ENCODE results near the gene PARD3. TPM values are rescaled to one million over a fixed set of nuclear protein-coding genes. Genes with fewer than 3 reads are reported as not detected.

The PARD3 gene
- total and polyA plus RNA-seq, 10 of the 15 experiments (the other 5 are each of a cell fraction or from before 2014, with no cell fraction given), result 2.6 to 43.1 (median 13.9) TPM

GRCh38 chr10:34109495-34109894, 705.6 kb downstream of the PARD3 start:
- Histone ChIP-seq H3K27me3 (replicated peaks in 1 of 2; ENCODE audit: control insufficient read depth in 2 of 2, insufficient read depth in 2 of 2, low read length in 1 of 2) (no peaks in the 10 kb centered on the region), H3K4me1 (ENCODE audit: control insufficient read depth, insufficient read depth, low read length) (no peaks in the 10 kb centered on the region), H4K20me1 (ENCODE audit: control insufficient read depth, insufficient read depth) (no peaks in the 10 kb centered on the region), H3K36me3 (ENCODE audit: control insufficient read depth in 2 of 2, insufficient read depth in 2 of 2, low read length in 1 of 2) (no peaks in the 10 kb centered on the region), H3K79me2 (ENCODE audit: control insufficient read depth, insufficient read depth, low read length) (no peaks in the 10 kb centered on the region), H3K9ac (ENCODE audit: control insufficient read depth, insufficient read depth, low read length) (no peak overlapping the region), H3K4me3 (no peak overlapping the region), H3K27ac (ENCODE audit: control insufficient read depth, insufficient read depth) (no peak overlapping the region), H3K9me3 (replicated peaks; ENCODE audit: control insufficient read depth, insufficient read depth, low read length) (no peaks in the 10 kb centered on the region; the same call in 2 of the 3 replicates), H3K4me2 (ENCODE audit: control insufficient read depth, insufficient read depth) (no peak overlapping the region), H2AFZ (ENCODE audit: control insufficient read depth, low read depth, low read length) (no peak overlapping the region)
- ChIA-PET SMC1A (ENCODE audit: uncharacterized antibody, unreplicated experiment) (interaction anchor here (1.2 to 2.2 kb wide), 2 partner anchors 12 to 17 kb away, joined by 5 to 6 read pairs; no protein-coding TSS in a partner anchor), CTCF (interaction anchor here (0.6 to 0.8 kb wide), 3 partner anchors 24 to 782 kb away, joined by 3 read pairs; no protein-coding TSS in a partner anchor), POLR2A (interaction anchor here (0.7 kb wide), 1 partner anchor 17 kb away, joined by 3 read pairs; no protein-coding TSS in a partner anchor), RAD21 (ENCODE audit: unreplicated experiment) (no interaction called here)
- FAIRE-seq (no peak), ATAC-seq (no peak), DNase-seq (ENCODE audit: low read depth, low spot score) (no peak)
- no TSS peak for BruUV-seq (replicated peaks)
- in situ Hi-C loops (cut with MboI), result no loop called here
- 75% methylated on average over 7 of the region's 7 CpGs for WGBS (ENCODE audit: insufficient coverage, insufficient replicate concordance, low lambda C conversion rate, missing lambda C conversion rate)
- TF ChIP-seq ZBTB40 (IDR thresholded peaks at IDR 0.05; ENCODE audit: borderline replicate concordance), result no peak
- TF ChIP-seq ZNF24 (IDR thresholded peaks at IDR 0.05), result no peak
- TF ChIP-seq MLLT1 (IDR thresholded peaks at IDR 0.05), result no peak
- no peak for TF ChIP-seq EZH2 (IDR thresholded peaks at IDR 0.05; ENCODE audit: borderline replicate concordance, control insufficient read depth, low read depth, low read length)
- no peak for TF ChIP-seq TCF12 (IDR thresholded peaks at IDR 0.05; ENCODE audit: low read depth, low read length)
- TF ChIP-seq ZBTB4 (CRISPR knock-in tag; IDR thresholded peaks at IDR 0.05), result no peak
- TF ChIP-seq WRNIP1 (IDR thresholded peaks at IDR 0.05; ENCODE audit: borderline replicate concordance, low read depth, low read length), result no peak
- TF ChIP-seq ATF2 (IDR thresholded peaks at IDR 0.05; ENCODE audit: low read length), result no peak
- no peak for TF ChIP-seq JUNB (IDR thresholded peaks at IDR 0.05)
- no peak for TF ChIP-seq IRF3 (IDR thresholded peaks at IDR 0.05)
- TF ChIP-seq RUNX3 (IDR thresholded peaks at IDR 0.05; ENCODE audit: low read length), result no peak
- TF ChIP-seq STAT1 (conservative IDR thresholded peaks at IDR 0.05), result no peak
- intact Hi-C loops (cut with micrococcal nuclease; ENCODE audit: unreplicated experiment), result no loop called here

All from GM12878 (cell line).